Activated B cell treated with CpG ODN at 0.5 μM for 24 hours (primary cell): ENCODE measurements around the gene COPS2. TPM values are rescaled to one million over a fixed set of nuclear protein-coding genes. Genes with fewer than 3 reads are reported as not detected.
"Not testable (repeated sequence)": the region's sequence is repeated elsewhere in the genome, so short reads cannot be mapped to it uniquely, and the experiment has no call there.

Source experiments
- ATAC-seq: fragments of 200-7000 bp; cut with Tn5 transposase; one replicate; pipeline ENCODE4 v1.10.0; 2021; ENCODE audit warnings: low read depth, mild to moderate bottlenecking, moderate library complexity
- CTCF ChIA-PET: fragments of 350-600 bp; sonication (Branson Sonifier 250); formaldehyde crosslinking; loops from one replicate; lab custom pipeline; 2021; ENCODE audit warnings: antibody characterized with exemption; lab: Charles Lee
- POLR2A ChIA-PET: fragments of 350-600 bp; sonication (Branson Sonifier 250); formaldehyde crosslinking; loops from one replicate; lab custom pipeline; 2021; ENCODE audit warnings: antibody characterized with exemption; lab: Charles Lee
- DNase-seq: peaks from one replicate; pipeline ENCODE4 v3.0.0; 2022
- H3K27ac Mint-ChIP-seq: one replicate; pipeline ENCODE4 v1.8.0; 2020; ENCODE audit warnings: mixed read lengths
- H3K27me3 Mint-ChIP-seq: one replicate; pipeline ENCODE4 v1.8.0; 2021; ENCODE audit warnings: mixed read lengths
- H3K36me3 Mint-ChIP-seq: one replicate; pipeline ENCODE4 v1.8.0; 2021; ENCODE audit warnings: low read depth, mixed read lengths
- H3K4me1 Mint-ChIP-seq: one replicate; pipeline ENCODE4 v1.8.0; 2021; ENCODE audit warnings: mixed read lengths
- H3K4me3 Mint-ChIP-seq: one replicate; pipeline ENCODE4 v1.8.0; 2020; ENCODE audit warnings: mild to moderate bottlenecking, mixed read lengths
- H3K9me3 Mint-ChIP-seq: one replicate; pipeline ENCODE4 v1.8.0; 2020; ENCODE audit warnings: mixed read lengths
- CTCF ChIP-seq: fragments of 200-600 bp; IDR thresholded peaks from one replicate; pipeline ENCODE4 v1.8.0; 2022; ENCODE audit warnings: antibody characterized with exemption, mild to moderate bottlenecking
- intact Hi-C: fragments of 100-400 bp; cut with micrococcal nuclease; formaldehyde crosslinking; loops from one replicate; pipeline ENCODE4 v1.15.1; 2024
- total RNA-seq: library from RNA; stranded (reverse); gene quantifications from 2 replicates; pipeline ENCODE4 v1.2.3, GENCODE V29; 2022

The COPS2 gene
- total RNA-seq, 1 donor from 2014 or later: 54.4 TPM

DNA sequence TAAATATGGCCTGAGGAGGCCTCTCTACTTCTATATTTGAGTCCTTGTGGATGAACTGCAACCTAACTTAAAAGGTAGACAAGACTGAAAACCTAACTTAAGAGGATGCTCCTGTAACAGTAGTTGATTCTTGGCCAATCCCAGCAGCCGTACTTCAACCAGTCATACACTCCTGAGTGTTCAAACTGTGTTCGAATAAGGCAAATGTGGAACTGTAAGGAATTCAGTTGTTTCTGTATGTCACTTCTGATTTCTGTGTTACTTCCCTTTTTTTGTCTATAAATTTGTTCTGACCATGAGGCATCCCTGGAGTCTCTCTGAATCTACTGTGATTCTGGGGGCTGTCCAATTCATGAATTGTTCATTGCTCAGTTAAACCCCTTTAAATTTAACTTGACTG, 35.2 kb upstream of the COPS2 start:
- intact Hi-C loops: no loop called here
- POLR2A ChIA-PET: no interaction called here
- no peak for TF ChIP-seq CTCF
- H3K4me1 Mint-ChIP-seq: peaks cover 17% of the 10 kb centered on the region
- H3K36me3 Mint-ChIP-seq: peaks cover 6% of the 10 kb centered on the region
- H3K27ac Mint-ChIP-seq: peak overlapping the region; percentile 24
- no peak for DNase-seq
- CTCF ChIA-PET: no interaction called here
- ATAC-seq: peak; percentile 7
- no peaks in the 10 kb centered on the region for H3K27me3 Mint-ChIP-seq
- no peak overlapping the region for H3K4me3 Mint-ChIP-seq
- H3K9me3 Mint-ChIP-seq: no peaks in the 10 kb centered on the region

GRCh38 chr15:49189631-49190030, 34.2 kb upstream of the COPS2 start:
- intact Hi-C loops: no loop called here
- Mint-ChIP-seq H3K27ac (no peak overlapping the region), H3K36me3 (peaks cover 7% of the 10 kb centered on the region), H3K4me3 (no peak overlapping the region), H3K4me1 (peaks cover 23% of the 10 kb centered on the region), H3K27me3 (no peaks in the 10 kb centered on the region), H3K9me3 (no peaks in the 10 kb centered on the region)
- no peak for TF ChIP-seq CTCF
- ChIA-PET CTCF (no interaction called here), POLR2A (no interaction called here)
- DNase-seq: no peak
- ATAC-seq: no peak

DNA sequence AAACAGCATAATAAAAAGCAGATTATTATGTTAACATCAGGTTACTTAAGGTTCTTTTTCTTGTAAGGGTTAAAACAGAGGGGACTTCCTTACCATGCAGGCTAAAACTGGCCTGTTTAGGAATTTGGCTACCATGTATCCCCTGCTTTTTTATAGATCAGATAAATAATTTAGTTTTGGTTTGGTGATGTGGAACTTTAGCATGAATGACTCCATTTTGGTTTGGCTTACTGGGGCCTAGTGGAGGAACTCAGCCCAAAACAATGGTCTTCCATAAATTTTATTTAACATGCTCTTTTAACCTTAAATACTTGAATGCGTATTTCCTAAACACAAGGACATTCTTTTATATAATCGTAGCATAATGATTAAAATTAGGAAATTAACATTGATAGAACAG, 33.5 kb upstream of the COPS2 start:
- no peaks in the 10 kb centered on the region for H3K9me3 Mint-ChIP-seq
- ChIA-PET POLR2A (no interaction called here), CTCF (no interaction called here)
- no peak for ATAC-seq
- H3K4me1 Mint-ChIP-seq: peaks cover 23% of the 10 kb centered on the region
- no peak overlapping the region for H3K4me3 Mint-ChIP-seq
- H3K36me3 Mint-ChIP-seq: peaks cover 7% of the 10 kb centered on the region
- no peak overlapping the region for H3K27ac Mint-ChIP-seq
- H3K27me3 Mint-ChIP-seq: no peaks in the 10 kb centered on the region
- TF ChIP-seq CTCF: no peak
- intact Hi-C loops: no loop called here
- DNase-seq: no peak

- TF ChIP-seq CTCF: no peak
- DNase-seq: no peak
- no peak for ATAC-seq
- no peak overlapping the region for H3K27ac Mint-ChIP-seq
- H3K36me3 Mint-ChIP-seq: peaks cover 7% of the 10 kb centered on the region
- no peaks in the 10 kb centered on the region for H3K27me3 Mint-ChIP-seq
- POLR2A ChIA-PET: no interaction called here
- CTCF ChIA-PET: no interaction called here
- peaks cover 23% of the 10 kb centered on the region for H3K4me1 Mint-ChIP-seq
- H3K4me3 Mint-ChIP-seq: no peak overlapping the region
- no peaks in the 10 kb centered on the region for H3K9me3 Mint-ChIP-seq
- intact Hi-C loops: no loop called here
Measured at GRCh38 chr15:49187549-49188245, 32.3 kb upstream of the COPS2 start.

- ChIA-PET CTCF (no interaction called here), POLR2A (no interaction called here)
- no peak for TF ChIP-seq CTCF
- Mint-ChIP-seq H3K27ac (no peak overlapping the region), H3K4me3 (no peak overlapping the region), H3K9me3 (peaks cover 4% of the 10 kb centered on the region), H3K27me3 (no peaks in the 10 kb centered on the region), H3K36me3 (peaks cover 11% of the 10 kb centered on the region), H3K4me1 (peaks cover 13% of the 10 kb centered on the region)
- ATAC-seq: no peak
- intact Hi-C loops: no loop called here
- DNase-seq: no peak
Measured at GRCh38 chr15:49185473-49185872, 30.1 kb upstream of the COPS2 start.

DNA sequence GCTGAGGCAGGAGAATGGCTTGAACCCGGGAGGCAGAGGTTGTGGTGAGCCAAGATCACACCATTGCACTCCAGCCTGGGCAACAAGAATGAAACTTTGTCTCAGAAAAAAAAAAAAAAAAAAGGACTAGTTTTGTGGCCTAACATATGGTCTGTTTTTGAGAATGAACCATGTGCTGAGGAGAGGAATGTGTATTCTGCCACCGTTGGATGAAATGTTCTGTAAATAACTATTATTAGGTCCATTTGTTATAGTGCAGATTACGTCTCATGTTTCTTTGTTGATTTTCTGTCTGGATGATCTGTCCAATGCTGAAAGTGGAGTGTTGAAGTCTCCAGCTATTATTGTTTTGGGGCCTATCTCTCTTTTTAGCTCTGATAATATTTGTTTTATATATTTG, 28.3 kb upstream of the COPS2 start:
- H3K4me1 Mint-ChIP-seq, DNase-seq, intact Hi-C loops, H3K27me3 Mint-ChIP-seq, H3K4me3 Mint-ChIP-seq, H3K9me3 Mint-ChIP-seq, CTCF ChIA-PET, H3K27ac Mint-ChIP-seq, ATAC-seq, POLR2A ChIA-PET: not testable (repeated sequence)
- H3K36me3 Mint-ChIP-seq: peaks cover 11% of the 10 kb centered on the region
